ENCODE measurements around the gene DMD. TPM values are rescaled to one million over a fixed set of nuclear protein-coding genes. Genes with fewer than 3 reads are reported as not detected.

Gene DMD
- total RNA-seq, 1 donor from 2014 or later: 1.7 TPM

DNA sequence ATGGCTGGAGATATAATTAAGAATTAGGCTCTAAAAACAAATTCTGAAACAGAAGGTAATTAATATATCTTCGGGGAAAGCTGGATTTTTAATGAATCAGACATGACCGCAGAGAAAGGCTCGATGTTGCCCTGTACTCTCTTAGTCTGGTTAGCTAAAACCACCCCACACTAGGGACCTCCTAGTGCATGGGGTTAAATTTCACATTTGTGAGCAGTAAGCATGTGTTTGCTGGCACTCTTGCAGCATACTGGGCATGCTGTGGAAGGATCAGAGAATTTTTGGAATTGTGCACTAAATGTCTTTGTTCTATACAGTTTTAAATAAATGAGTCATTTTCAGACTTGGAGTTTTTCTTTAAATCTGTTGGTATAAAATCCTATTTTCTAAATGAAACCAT lies 1663.9 kb downstream of the DMD start:
- Mint-ChIP-seq H3K4me1 (ENCODE audit: low read depth, unreplicated experiment) (no peaks in the 10 kb centered on the region), H3K36me3 (ENCODE audit: unreplicated experiment) (no peaks in the 10 kb centered on the region), H3K27ac (ENCODE audit: unreplicated experiment) (no peak overlapping the region), H3K27me3 (ENCODE audit: unreplicated experiment) (no peaks in the 10 kb centered on the region), H3K9me3 (ENCODE audit: unreplicated experiment) (no peaks in the 10 kb centered on the region), H3K4me3 (ENCODE audit: unreplicated experiment) (no peak overlapping the region)
- no peak for TF ChIP-seq CTCF (IDR thresholded peaks at IDR 0.05; ENCODE audit: partially characterized antibody, unreplicated experiment)
- no peak for DNase-seq

DNA sequence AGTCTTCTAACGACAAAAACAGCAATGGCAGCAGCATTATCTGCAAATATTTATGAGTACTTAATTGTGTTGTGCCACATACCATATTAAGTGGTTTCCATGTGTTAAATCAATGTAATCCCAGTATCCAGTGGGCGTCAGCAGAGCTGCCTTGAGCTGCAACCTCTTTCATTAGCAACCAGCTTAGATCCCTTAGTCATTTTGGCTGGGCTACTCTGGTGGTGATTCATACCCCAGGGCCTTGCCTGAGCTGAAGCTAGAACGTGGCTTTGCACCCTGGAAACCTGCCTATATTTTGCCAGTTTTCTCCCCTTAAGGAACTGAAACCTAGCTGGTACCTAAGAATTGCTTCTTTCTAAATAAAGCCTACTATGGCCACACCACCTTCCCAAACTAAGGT lies 1665.2 kb downstream of the DMD start:
- Mint-ChIP-seq H3K36me3 (ENCODE audit: unreplicated experiment) (no peaks in the 10 kb centered on the region), H3K27me3 (ENCODE audit: unreplicated experiment) (no peaks in the 10 kb centered on the region), H3K9me3 (ENCODE audit: unreplicated experiment) (no peaks in the 10 kb centered on the region), H3K4me1 (ENCODE audit: low read depth, unreplicated experiment) (no peaks in the 10 kb centered on the region), H3K27ac (ENCODE audit: unreplicated experiment) (no peak overlapping the region), H3K4me3 (ENCODE audit: unreplicated experiment) (no peak overlapping the region)
- DNase-seq: no peak
- no peak for TF ChIP-seq CTCF (IDR thresholded peaks at IDR 0.05; ENCODE audit: partially characterized antibody, unreplicated experiment)

DNA sequence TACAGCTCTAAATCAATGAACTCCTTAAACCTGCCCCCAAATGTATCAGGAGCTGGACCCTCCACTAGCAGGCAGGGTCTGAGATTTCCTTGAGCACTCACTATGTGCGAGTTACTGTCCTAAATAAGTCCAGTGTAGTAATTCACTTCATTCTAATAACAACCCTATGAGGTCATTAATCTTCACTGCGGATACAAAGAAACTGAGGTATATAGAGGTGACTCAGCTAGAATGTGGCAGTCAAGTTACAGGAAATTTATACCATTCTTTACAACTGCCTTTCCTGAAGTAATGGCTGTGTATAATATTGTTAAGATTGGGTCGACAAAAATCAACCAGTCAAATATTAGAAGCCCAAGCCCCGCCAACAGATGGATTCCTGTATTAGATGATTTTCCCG lies 1665.6 kb downstream of the DMD start:
- no peaks in the 10 kb centered on the region for H3K4me1 Mint-ChIP-seq (ENCODE audit: low read depth, unreplicated experiment)
- TF ChIP-seq CTCF (IDR thresholded peaks at IDR 0.05; ENCODE audit: partially characterized antibody, unreplicated experiment): no peak
- no peaks in the 10 kb centered on the region for H3K9me3 Mint-ChIP-seq (ENCODE audit: unreplicated experiment)
- H3K4me3 Mint-ChIP-seq (ENCODE audit: unreplicated experiment): no peak overlapping the region
- no peak overlapping the region for H3K27ac Mint-ChIP-seq (ENCODE audit: unreplicated experiment)
- H3K36me3 Mint-ChIP-seq (ENCODE audit: unreplicated experiment): no peaks in the 10 kb centered on the region
- H3K27me3 Mint-ChIP-seq (ENCODE audit: unreplicated experiment): no peaks in the 10 kb centered on the region
- no peak for DNase-seq

DNA sequence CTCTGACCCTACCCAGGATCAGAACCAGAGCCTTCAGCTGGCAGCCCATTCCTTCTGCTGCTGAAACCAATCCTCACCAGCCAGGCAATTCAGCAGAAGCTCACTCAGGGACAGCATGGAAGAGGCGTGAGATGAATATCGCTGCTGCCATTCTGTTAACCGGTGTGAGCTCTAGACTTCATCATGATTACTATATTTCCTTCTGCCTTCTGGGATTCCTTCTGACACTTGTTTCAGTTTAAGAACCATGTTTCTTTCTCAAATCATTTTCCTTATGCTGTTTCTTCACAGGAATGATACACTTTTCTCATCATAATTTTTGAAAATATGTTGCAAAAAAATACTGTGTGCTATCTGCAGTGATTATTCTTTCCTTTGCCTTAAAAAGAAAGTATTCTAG lies 1666.2 kb downstream of the DMD start:
- Mint-ChIP-seq H3K4me3 (ENCODE audit: unreplicated experiment) (no peak overlapping the region), H3K27me3 (ENCODE audit: unreplicated experiment) (no peaks in the 10 kb centered on the region), H3K9me3 (ENCODE audit: unreplicated experiment) (no peaks in the 10 kb centered on the region), H3K27ac (ENCODE audit: unreplicated experiment) (no peak overlapping the region), H3K36me3 (ENCODE audit: unreplicated experiment) (no peaks in the 10 kb centered on the region), H3K4me1 (ENCODE audit: low read depth, unreplicated experiment) (no peaks in the 10 kb centered on the region)
- DNase-seq: no peak
- TF ChIP-seq CTCF (IDR thresholded peaks at IDR 0.05; ENCODE audit: partially characterized antibody, unreplicated experiment): no peak

- Mint-ChIP-seq H3K36me3 (ENCODE audit: unreplicated experiment) (no peaks in the 10 kb centered on the region), H3K27me3 (ENCODE audit: unreplicated experiment) (no peaks in the 10 kb centered on the region), H3K27ac (ENCODE audit: unreplicated experiment) (no peak overlapping the region), H3K9me3 (ENCODE audit: unreplicated experiment) (no peaks in the 10 kb centered on the region), H3K4me1 (ENCODE audit: low read depth, unreplicated experiment) (no peaks in the 10 kb centered on the region), H3K4me3 (ENCODE audit: unreplicated experiment) (no peak overlapping the region)
- no peak for TF ChIP-seq CTCF (IDR thresholded peaks at IDR 0.05; ENCODE audit: partially characterized antibody, unreplicated experiment)
- DNase-seq: no peak
These were observed 1667.7 kb downstream of the DMD start for GRCh38 chrX:31543634-31544033.
